AG04450 (cell line): Measurements from ENCODE around the gene LIMA1. TPM values are rescaled to one million over a fixed set of nuclear protein-coding genes. Genes with fewer than 3 reads are reported as not detected.

ENCODE experiments used
- CTCF ChIA-PET: fragments of 300-600, 350-600 bp; formaldehyde crosslinking; extraction: SDS; loops from one replicate; lab custom pipeline; 2022; ENCODE audit warnings: antibody characterized with exemption, inconsistent platforms; lab: Charles Lee
- POLR2A ChIA-PET: fragments of 350-600 bp; formaldehyde crosslinking; extraction: SDS; loops from one replicate; lab custom pipeline; 2021; ENCODE audit warnings: antibody characterized with exemption, inconsistent platforms; lab: Yijun Ruan, JAX
- DNase-seq: peaks from one replicate; pipeline ENCODE4 v3.0.0-alpha.2; 2011; ENCODE audit warnings: low read depth, low spot score
- H3K27ac ChIP-seq: one replicate; pipeline ENCODE4 v1.5.1; 2012; ENCODE audit warnings: low read depth, low read length, control low read depth
- H3K27me3 ChIP-seq: one replicate; pipeline ENCODE4 v1.6.0; 2012; ENCODE audit warnings: low read length; ENCODE audit not compliant: control insufficient read depth, insufficient read depth
- H3K4me3 ChIP-seq: 2 replicates; pipeline ENCODE4 v1.5.1; 2011; ENCODE audit warnings: mild to moderate bottlenecking, low read depth, low read length, control low read depth
- H3K9me3 ChIP-seq: 2 replicates; pipeline ENCODE4 v1.5.1; 2012; ENCODE audit warnings: low read length; ENCODE audit not compliant: control insufficient read depth, insufficient read depth
- CTCF ChIP-seq: IDR thresholded peaks from 2 replicates; pipeline ENCODE4 v1.5.1; 2011; ENCODE audit warnings: low read depth, low read length, control low read depth, inconsistent platforms
- polyA plus RNA-seq: library from polyadenylated mRNA; depleted of rRNA; stranded (reverse); fragments of >200 nt; gene quantifications from 2 replicates; pipeline ENCODE4 v1.2.3, GENCODE V29; 2011

The LIMA1 gene
- polyA plus RNA-seq, 1 experiment = 218 TPM

- no peak overlapping the region for H3K27ac ChIP-seq
- no peak for DNase-seq
- ChIA-PET POLR2A (interaction anchor here (1.0 kb wide), 1 partner anchor 123 kb away, joined by 3 read pairs; the partner anchor contains the start of gene SMARCD1), CTCF (interaction anchor here (0.7 to 0.8 kb wide), 2 partner anchors 38 to 107 kb away, joined by 3 to 4 read pairs; no protein-coding TSS in a partner anchor)
- H3K4me3 ChIP-seq = no peak overlapping the region
- H3K9me3 ChIP-seq = no peaks in the 10 kb centered on the region
- no peaks in the 10 kb centered on the region for H3K27me3 ChIP-seq
- no peak for TF ChIP-seq CTCF
Measured at GRCh38 chr12:50207424-50207823, 75.9 kb downstream of the LIMA1 start.

GRCh38 chr12:50205648-50206047, 77.7 kb downstream of the LIMA1 start:
- Histone ChIP-seq H3K27me3 (no peaks in the 10 kb centered on the region), H3K9me3 (no peaks in the 10 kb centered on the region), H3K4me3 (no peak overlapping the region), H3K27ac (no peak overlapping the region)
- ChIA-PET POLR2A (interaction anchor here (0.6 to 0.7 kb wide), 2 partner anchors 15 to 171 kb away, joined by 7 to 11 read pairs; no protein-coding TSS in a partner anchor), CTCF (interaction anchor here (0.6 to 1.8 kb wide), 4 partner anchors 46 to 109 kb away, joined by 4 to 13 read pairs (median 4); no protein-coding TSS in a partner anchor)
- TF ChIP-seq CTCF = no peak
- DNase-seq = no peak

DNA sequence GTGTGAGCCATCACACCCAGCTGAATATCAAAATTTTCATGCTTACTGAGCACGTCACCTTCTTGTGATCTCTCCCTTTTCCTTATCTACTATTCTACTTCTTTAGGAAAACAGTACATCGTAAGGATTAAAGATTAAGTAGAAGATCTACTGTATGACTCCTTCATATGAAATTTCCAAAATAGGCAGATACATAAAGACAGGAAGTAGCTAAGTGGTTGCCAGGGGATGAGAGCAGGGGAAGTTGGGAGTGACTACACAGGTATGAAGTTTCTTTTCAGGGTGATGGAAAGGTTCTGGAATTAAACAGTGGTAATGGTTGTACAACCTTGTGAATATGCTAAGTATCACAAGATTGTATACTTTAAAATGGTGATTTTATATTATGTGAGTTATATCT, 79.6 kb downstream of the LIMA1 start:
- Histone ChIP-seq H3K27ac (no peak overlapping the region), H3K27me3 (no peaks in the 10 kb centered on the region), H3K9me3 (no peaks in the 10 kb centered on the region), H3K4me3 (no peak overlapping the region)
- TF ChIP-seq CTCF = no peak
- ChIA-PET POLR2A (no interaction called here), CTCF (interaction anchor here (0.7 to 1.8 kb wide), 2 partner anchors 93 to 111 kb away, joined by 3 to 4 read pairs; no protein-coding TSS in a partner anchor)
- no peak for DNase-seq

- Histone ChIP-seq H3K4me3 (no peak overlapping the region), H3K27ac (peak overlapping the region; percentile 54), H3K27me3 (no peaks in the 10 kb centered on the region), H3K9me3 (no peaks in the 10 kb centered on the region)
- CTCF ChIA-PET = interaction anchor here (0.6 kb wide), 1 partner anchor 28 kb away, joined by 3 read pairs; no protein-coding TSS in a partner anchor
- POLR2A ChIA-PET = interaction anchor here (1.0 kb wide), 1 partner anchor 11 kb away, joined by 3 read pairs; no protein-coding TSS in a partner anchor
- DNase-seq = peak; percentile 72
- TF ChIP-seq CTCF = no peak
Measured at GRCh38 chr12:50201987-50202521, 81.3 kb downstream of the LIMA1 start.
